RCC 7860 (cell line): ENCODE results near the gene CHD6.

Experiments used
- DNase-seq: peaks from one replicate; pipeline ENCODE4 v3.0.0-alpha.2; 2015; ENCODE audit warnings: low spot score
- FAIRE-seq: peaks from 2 replicates; lab custom pipeline; 2012; peaks lifted over from hg19 to GRCh38; lab: Jason Lieb, UNC

Gene CHD6

DNA sequence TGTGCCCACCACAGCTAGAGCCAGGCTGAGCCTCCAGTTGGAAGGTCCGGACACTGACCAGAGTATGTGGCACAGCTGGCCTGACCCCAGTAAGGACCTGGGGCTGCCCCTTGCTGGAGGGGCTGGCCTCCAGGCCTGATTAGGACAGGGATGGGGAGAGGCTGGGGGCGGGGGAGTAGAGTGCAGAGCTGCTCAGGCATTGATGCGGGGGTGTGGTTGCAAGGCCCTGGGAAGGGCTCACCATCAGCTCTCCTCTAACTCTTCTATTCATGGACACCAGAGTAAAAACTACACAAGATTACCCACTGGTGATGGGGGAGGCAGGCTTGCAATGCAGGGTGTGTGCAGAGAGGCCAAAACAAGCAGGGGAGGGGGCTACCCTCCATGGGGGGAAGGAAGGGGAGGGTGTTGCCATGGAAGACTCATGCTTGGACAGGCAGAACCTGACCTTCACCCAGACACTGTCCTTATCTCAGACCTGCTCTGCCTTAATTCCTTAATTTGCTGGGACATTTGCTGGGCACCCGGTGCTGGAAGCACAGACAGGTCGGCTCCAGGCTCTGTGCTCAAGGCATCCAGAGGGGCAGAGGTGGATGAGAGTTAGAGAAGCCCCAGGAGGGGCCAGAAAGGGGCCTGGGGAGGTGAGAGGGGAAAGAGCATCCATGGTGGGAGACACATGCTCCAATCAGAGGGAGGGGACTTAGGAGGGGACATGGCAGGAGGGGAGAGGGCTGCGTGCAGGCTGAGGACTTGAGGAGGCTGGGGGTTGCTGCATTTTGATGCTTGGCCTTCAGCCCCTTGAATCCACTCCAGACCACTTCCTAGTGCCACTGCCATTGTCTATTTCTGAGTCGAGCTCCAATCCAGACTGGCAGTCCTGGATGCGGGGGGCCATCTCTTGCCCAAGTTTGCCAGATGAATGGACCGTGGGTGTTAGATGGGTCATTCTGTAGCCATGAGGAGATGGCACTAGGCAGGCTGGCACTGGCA, 244.0 kb downstream of the CHD6 start:
- DNase-seq, result no peak
- FAIRE-seq, result no peak

DNA sequence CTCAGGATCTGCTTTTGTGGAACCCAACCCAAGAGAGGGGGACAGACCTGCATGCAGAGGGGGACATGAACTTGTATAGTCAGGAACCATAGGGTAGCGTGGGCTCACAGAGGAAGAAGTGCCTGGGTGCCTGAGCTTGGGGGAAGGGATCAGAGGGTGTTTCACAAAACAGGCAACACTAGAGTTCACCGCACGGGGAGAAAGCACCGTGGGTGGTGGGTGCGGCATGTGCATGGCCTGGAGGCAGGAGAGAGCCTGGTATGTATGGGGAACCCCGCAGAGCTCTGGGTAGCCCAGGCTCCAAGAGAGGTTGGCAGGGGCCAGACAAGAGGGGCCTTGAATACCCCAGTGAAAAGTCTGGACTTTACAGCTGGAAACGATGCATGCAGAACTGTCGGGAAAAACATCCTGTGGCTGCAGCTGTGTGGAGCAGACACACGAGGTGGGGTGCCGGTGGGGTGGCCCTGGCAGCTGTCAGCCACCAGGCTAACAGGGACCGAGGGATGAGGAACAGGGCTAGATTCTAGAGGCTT, 244.9 kb downstream of the CHD6 start:
- FAIRE-seq (no peak), DNase-seq (no peak)

DNA sequence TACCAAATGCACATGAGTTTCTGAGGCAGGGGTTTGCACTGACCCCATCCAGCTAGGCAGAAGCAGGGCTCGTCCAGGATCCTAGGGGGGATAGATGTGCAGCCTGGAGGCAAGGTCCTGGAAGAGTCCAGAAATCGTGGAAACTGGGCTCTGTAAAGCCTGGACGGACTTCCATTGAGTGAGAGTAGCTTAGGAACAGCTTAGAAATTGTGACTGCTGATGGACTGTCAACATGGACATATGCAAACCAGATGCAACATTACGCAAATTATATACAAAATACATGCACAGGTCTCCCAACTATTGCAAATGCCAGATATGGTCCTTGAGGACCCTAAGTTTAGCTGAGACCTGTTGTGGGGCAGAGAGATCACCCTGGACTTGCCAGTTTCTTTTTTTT, 246.8 kb downstream of the CHD6 start:
- FAIRE-seq (no peak), DNase-seq (no peak)

DNA sequence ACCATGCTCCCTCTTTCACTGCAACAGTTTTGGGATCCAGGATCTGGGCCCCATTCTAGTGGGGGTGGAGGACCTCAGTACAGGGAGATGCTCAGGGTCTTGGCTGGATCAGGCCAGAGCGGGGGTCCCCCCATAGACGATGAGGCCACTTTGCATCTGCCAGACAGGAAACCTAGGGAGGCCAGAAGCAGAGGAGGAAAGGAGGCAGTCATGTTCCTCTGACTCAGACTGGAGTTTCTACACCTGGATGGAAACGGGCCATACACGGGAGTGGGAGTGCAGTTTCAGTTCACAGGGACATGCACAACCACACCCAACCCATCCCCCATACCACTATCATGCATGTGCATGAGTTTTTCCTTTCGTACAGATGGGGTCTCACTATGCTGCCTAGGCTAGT, 248.0 kb downstream of the CHD6 start:
- DNase-seq (no peak), FAIRE-seq (no peak)

DNA sequence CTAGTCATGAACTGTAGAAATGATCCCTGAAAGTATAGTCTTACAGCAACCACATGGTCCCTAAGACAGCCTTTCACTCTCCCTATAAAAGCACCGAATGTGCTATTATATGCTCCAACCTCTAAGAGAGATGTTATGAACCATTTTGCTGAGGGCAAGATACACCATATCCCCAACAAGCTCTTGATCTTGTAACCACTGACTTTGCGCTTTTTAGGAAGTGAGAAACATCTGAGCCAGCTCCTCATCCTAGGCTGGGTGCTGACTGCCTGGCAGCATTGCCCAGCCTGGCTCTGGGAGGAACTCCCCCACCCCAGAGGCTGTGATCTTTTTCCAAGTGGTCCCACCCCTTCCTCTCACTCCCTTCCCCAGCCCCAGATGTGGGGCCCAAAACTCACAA, 248.5 kb downstream of the CHD6 start:
- DNase-seq (no peak), FAIRE-seq (no peak)

DNA sequence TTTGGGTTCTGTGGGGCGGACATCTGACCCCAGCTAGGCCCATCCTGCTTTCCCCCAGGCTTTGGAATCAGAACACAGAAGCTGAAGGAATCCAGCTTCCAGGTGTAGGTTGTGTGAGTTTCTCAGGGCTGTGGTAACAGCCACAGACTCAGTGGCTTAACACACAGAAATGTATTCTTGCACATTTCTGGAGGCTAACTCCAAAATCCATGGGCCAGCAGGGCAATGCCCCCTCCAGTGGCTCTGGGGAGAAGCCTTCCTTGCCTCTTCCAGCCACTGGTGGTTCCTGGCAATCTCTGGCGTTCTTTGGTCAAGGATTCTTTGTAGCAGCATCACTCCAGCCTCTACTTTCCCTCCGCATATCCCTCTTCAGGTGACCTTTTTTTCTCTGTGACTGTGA, 250.2 kb downstream of the CHD6 start:
- DNase-seq (no peak), FAIRE-seq (no peak)

DNA sequence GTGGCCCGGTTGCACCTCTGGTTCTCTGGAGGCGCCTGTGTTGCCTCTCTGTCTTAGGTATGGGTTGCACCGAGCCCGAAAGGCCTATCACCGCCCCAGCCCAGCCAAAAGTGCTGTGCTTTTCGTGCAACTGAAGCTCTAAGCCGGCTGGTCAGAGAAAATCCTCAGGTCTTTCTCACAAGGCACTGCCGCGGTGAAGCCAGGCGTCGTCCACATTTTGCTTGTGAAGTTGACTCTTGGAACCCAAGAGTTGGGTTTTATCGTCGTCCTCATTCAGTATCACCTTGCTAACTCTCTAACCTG, 250.8 kb downstream of the CHD6 start:
- DNase-seq (no peak), FAIRE-seq (no peak)

DNA sequence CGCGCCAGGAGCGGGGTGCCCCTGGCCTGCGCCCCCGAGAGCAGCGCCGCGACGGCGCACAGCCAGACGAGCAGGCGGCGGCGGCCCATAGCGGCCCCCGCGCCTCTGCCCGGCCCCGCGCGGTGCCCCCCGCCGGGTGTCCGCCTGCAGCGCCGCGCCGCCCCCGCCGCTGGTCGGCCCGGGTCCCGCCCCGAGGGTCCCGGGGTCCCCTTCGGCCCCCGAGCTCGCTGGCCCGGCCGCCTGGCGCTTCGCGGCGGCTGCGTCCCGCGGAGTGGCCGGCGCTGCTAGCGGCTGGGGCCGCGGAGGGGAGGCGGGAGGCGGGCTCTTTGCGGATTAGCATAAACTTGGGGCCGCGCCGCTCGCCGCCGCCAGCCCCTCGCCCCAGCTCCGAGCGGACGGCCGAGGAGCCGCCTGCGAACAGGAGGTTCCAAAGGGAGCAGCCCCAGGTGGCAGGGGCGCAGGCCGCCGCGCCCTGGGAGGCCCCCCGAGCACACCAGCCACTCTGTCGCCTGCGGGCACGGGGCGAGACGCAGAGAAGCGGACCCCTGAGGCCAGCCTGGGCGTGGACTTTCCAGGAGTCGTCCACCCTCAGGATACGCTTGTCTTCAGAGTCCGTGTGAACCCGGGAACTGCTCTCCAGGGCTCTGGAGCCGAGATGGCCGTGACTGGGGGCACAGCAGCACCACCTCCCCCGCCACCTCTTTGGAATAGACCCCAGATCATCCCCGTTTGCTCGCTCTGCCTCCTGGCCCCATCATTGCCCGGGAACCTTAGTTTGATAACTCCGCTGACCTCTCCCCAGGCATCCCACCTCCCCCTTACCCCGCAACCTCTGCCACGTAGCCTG, 251.4 kb downstream of the CHD6 start, which contains the start of gene EMILIN3:
TSS of gene EMILIN3 (minus strand) at position 273 of the 847 bp plus-strand sequence. CDS start at position 89, 184 bp downstream.
- no peak for FAIRE-seq
- DNase-seq, result no peak

DNA sequence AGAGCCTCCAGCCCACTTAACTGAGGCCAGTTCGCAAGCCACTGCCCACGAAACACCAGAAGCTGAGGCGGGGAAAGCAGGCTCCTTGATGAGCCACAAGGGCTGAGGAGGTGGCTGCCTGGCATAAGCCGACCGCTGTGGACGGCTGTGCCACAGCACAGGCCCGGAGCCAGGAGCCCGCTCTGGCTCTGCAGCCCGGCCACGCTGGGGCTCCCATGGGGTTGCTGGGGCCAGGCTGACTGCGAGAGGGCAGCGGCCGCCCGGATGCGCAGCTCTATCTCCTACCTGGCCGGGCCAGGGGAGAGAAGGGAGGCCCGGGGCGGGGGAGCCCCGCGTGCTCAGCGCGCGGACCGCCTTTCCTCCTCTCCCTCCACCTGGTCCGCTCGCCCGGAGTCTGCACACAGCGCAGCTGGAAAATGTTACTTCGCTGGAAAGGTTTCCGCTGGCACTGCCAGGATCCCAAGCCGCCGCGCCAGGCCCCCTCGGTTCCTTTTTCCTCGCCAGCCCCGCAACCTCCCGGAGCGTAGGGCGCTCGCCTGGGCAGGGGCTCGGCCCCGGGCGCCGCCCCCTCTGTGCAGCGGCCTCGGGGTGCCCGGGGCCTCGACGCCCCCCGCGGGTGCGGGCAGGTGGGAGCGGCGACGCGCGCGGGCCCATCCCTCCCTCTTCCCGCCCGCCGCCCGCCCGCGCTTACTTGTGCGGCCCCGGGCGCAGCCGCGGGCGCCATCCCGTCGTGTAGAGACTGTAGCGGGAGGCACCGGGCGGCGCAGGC, 252.2 kb downstream of the CHD6 start:
- DNase-seq (no peak), FAIRE-seq (no peak)

DNA sequence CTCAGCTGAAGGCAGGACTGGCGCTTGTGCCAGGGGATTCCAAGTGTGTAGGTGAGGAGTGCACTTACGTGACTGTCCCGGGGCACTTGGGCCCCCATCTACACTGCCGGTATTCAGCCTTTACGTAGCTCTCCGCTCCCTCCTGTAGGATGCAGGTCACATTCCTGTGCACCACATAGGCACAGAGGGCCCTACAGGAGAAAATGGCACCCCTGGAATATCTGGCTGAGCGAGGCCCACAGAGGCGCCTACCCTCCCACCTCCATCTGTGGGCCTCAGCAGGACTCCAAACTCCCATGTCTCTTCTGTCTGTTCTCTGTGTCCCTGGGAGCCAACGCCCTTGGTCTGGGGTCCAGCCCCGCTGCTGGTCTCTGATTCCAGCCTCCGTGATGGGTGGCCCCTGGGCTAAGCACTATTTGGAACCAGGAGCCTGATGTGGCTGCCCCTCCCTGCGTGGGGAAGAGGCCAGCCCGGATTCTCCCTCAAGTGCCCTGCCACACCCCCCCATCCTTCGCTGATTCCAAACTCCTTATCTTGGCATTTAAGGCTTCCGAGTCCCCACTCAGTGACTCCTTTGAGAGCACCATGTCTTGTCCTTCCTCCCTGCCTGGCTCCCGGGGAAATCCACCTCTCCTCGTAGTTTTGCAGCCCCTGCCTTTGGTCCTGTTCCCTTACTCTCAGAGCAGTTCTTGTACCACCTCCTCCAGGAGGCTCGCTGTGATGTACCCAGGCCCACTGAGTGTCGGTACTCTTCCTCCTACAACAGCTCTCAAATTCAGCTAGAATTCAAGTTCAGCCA, 253.0 kb downstream of the CHD6 start:
- FAIRE-seq, result no peak
- DNase-seq, result no peak

DNA sequence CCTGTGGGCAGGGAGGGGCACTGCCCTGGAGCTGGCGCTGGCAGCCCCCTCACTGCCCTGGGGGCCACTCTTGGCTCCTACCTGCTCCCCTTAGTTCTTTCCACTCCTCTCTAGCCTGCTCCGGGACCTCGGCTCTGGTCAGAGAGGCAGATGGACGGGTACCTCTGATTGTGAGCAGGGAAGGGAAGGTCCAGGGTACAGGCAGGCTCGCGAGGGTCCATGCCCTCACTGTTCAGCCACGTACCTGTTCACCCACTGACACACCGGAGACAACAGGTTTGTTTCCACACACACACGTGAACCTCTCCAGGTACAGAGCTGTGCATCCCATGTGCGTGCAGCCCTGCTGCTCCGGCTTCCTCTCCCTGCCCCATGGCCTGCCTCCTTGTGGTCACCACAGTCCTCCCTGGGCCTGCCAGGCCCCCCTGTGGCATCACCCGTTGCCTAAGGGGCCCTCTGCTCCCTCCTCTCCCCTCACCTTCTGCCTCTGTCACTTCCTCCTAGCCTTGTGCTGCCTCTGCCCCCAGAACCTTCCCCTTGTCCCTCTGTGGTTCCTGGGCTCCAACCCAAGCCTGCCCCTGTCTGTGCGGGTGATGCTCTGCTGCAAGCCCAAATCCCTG, 253.8 kb downstream of the CHD6 start:
- FAIRE-seq, result no peak

DNA sequence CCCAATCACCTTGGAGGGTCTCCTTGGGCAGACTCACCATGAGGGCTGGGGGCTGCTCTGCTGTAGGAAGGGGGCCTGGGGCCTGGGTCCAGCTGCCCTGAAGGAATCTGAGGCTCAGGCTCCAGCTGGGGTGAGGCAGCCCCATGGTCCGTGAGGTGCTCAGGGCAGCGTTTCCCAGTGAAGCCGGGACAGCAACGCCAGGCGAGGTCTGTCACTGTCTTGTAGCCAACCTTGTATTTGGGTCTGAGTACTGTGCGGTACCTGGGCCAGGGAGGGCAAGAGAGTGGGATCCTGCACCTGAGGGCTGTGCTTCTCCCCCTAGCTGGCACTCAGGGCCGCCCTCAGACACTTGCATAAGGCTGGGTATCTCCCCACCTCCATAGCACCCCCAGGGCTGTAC, 254.6 kb downstream of the CHD6 start:
- no peak for FAIRE-seq
- DNase-seq, result no peak

More for the DNA sequence above, 253.8 kb downstream of the CHD6 start:
- DNase-seq, result no peak

DNA sequence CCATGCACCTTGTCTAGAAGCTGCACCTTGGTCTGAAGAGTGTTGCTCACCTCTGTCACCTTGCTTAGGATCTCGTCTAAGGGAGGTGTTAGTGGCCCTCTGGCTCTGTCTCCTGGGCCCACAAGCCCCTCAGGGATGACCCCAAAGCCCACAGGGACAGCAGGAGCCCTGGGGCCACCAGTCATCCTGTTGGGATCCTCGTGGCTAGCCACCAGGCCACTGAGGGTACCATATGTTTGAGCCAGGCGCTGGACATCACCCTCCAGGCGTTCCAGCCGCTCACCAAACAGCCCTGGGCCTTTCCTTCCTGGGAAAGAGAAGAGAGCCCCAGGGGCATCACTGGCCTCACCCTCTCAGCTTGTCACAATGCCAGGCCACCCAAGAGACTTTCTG, 255.4 kb downstream of the CHD6 start:
- FAIRE-seq, result no peak

DNA sequence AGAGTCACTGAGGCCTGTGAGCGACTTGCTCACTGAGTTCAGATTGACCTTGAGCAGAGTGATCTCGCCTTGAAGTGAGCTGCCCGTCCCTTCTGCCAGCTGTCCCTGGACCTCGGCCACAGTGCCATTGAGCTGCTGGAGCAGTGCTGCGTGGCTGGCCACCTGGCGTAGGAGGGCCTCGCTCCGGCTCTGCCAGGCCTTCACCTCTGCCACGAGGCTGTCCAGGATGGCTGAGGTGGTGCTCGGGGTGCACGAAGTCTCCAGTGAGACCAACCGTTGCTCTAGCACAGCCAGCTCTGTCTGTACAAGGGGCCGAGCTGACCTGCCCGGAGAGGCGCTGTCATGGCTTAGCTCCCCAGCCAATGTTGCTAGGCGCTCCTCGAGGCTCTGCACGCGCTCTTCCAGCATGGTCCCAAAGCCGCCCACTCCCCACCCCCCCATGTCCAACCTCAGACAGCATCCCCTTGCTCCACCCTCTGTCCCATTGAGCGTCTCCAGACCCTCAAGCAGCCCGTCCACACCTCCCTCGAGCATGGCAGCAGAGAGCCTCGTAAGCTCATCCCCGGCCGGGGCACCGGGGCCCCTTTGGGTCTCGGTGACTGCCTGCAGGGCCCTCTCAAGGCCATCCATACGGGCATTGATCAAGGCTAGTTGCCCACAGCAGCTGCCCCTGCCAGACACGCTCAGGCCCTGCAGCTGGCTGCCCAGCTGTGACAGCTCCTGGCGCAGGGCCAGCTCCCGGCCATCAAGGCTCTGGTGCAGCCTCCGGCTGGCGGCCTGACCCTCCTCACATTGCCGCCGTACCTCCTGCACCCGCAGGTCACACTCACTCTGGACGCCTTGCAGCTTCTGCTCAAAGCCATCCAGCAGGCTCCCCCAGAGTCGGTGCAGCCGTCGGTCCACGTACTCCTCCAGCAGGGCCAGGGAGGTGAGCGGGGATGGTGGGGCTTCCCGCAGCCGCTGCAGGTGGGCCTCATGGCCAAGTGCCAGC, 256.1 kb downstream of the CHD6 start:
- FAIRE-seq (no peak), DNase-seq (no peak)

More for the DNA sequence above, 255.4 kb downstream of the CHD6 start:
- DNase-seq, result no peak

DNA sequence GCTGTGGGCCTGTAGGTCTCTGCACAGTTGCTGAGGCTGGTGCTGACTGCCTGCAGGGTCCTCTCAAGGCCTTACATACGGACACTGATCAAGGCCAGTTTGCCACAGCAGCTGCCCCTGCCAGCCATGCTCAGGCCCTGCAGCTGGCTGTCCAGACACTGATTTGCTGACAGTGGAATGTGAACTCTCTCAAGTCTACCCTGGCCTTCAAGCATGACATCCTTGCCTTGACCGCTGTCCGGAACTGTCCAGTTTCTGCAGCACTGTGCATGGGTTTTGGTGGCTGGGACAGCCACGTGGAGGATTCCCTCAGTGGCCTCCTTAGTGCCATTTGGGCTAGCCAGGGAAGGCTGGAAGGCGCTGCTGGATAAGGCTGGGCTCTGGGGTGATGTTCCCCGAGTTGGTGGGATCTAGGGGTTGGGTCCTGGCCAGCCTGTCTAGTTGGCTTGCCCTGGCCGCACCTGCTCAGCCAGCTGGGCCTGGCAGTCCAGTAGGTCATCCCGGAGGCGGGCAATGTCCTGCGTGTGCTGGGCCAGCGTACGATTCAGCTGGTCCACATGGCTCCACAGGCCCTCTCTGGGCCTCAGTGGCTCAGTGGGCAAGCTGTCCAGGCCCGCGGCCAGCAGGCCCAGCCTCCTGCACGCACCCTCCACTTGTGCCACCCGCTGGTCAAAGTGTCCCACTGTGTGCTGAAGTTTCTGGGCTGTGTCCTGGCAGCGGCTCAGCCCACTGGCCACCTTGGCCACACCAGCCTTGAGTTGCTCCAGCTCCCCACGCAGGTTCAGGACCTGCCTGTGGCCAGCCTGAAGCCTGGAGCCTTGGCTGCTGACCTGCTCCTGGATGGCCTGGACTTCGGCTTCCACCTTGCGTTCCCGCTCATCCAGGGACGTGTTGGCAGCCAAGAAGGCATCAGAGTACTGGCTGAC, 257.1 kb downstream of the CHD6 start:
- FAIRE-seq (no peak), DNase-seq (no peak)

DNA sequence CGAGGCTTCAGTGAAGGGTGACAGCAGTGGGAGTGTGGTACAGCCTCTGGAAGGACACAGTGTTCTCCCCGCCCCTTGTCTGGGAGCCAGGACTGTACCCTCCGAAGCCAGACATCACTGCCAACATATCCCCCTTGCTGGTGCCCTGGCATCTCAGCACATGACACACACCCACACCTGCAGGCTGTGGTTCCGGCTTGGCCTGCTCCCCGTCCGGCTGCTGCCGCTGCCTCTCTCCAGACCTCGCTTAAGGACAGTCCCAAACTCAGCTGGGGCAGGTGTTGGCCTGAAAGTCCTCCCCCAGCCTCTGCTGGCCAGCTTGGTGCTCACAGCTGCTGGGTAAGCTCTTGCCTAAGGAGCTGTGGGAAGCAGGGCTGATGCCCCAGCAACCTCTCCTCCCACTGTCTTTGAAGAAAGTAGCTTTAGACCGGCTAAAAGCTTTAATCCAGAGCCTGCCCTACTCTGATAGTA, 258.6 kb downstream of the CHD6 start:
- FAIRE-seq (no peak), DNase-seq (no peak)

DNA sequence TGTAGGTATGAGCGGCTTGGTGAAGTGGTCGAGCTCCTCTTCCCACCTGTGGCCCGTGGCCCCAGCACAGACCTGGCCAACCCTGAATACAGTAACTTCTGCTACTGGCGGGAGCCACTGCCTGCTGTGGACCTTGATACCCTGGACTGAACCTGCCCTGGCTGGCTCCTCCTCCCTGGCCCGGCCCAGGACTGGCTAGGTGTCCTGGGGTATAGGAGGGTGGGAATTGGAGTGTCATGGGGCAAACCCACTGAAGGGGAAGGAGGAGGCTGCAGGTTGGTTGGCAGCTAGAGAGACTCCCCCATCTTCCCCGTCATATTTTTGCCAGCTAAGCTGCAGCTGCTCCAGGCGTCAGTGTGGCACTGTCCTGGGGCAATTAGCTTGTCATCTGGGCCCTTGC, 259.5 kb downstream of the CHD6 start:
- DNase-seq (no peak), FAIRE-seq (no peak)
